Large intestine (tissue), 3 donors: Measurements from ENCODE around the gene G6PC2. TPM values are rescaled to one million over a fixed set of nuclear protein-coding genes. Genes with fewer than 3 reads are reported as not detected.

Source experiments
- DNase-seq, 2 donors: peaks; one replicate each; pipeline versions ENCODE4 v3.0.0 to v3.0.0-alpha.2; 2013
- H3K27ac ChIP-seq: one replicate; pipeline ENCODE4 v1.5.1; 2013; ENCODE audit warnings: low read length
- H3K27me3 ChIP-seq: 2 replicates; pipeline ENCODE4 v1.6.1; 2013; ENCODE audit warnings: low read length; ENCODE audit not compliant: control insufficient read depth, insufficient read depth
- H3K36me3 ChIP-seq: 2 replicates; pipeline ENCODE4 v1.6.1; 2013; ENCODE audit warnings: low read length; ENCODE audit not compliant: control insufficient read depth, insufficient read depth
- H3K4me1 ChIP-seq: one replicate; pipeline ENCODE4 v1.6.1; 2013; ENCODE audit warnings: low read length; ENCODE audit not compliant: control insufficient read depth, insufficient read depth
- H3K4me3 ChIP-seq: one replicate; pipeline ENCODE4 v1.5.1; 2013; ENCODE audit warnings: low read length
- H3K9me3 ChIP-seq: one replicate; pipeline ENCODE4 v1.6.1; 2013; ENCODE audit warnings: mild to moderate bottlenecking, low read depth, low read length, moderate library complexity; ENCODE audit not compliant: control insufficient read depth
- WGBS: methylation state at CpG from one replicate; pipeline ENCODE4 v1.1.5; 2013; ENCODE audit warnings: low lambda C conversion rate; ENCODE audit not compliant: insufficient coverage; 5-methylcytosine and 5-hydroxymethylcytosine counted together
- polyA plus RNA-seq: library from polyadenylated mRNA; unstranded; fragments of 120-200 nt; gene quantifications from one replicate; pipeline ENCODE4 v1.2.1, GENCODE V29; 2013

The G6PC2 gene
- polyA plus RNA-seq, 1 donor = 0.19 TPM

- Histone ChIP-seq H3K27me3 (no peaks in the 10 kb centered on the region), H3K4me3 (no peak overlapping the region), H3K27ac (no peak overlapping the region), H3K4me1 (no peaks in the 10 kb centered on the region), H3K9me3 (no peaks in the 10 kb centered on the region), H3K36me3 (no peaks in the 10 kb centered on the region)
- DNase-seq = no peak
- no CpG with 5 or more reads among the region's 2 CpGs for WGBS
Observed at GRCh38 chr2:168903888-168904287, 2.8 kb downstream of the G6PC2 start.

GRCh38 chr2:168904358-168904757, 3.3 kb downstream of the G6PC2 start:
- Histone ChIP-seq H3K9me3 (no peaks in the 10 kb centered on the region), H3K4me3 (no peak overlapping the region), H3K36me3 (no peaks in the 10 kb centered on the region), H3K27me3 (no peaks in the 10 kb centered on the region), H3K27ac (no peak overlapping the region), H3K4me1 (no peaks in the 10 kb centered on the region)
- no peak for DNase-seq
- 100% methylated on average over 1 of the region's 3 CpGs for WGBS

- no peaks in the 10 kb centered on the region for H3K4me1 ChIP-seq
- no peak overlapping the region for H3K27ac ChIP-seq
- H3K9me3 ChIP-seq = no peaks in the 10 kb centered on the region
- H3K36me3 ChIP-seq = no peaks in the 10 kb centered on the region
- no peak for DNase-seq
- H3K4me3 ChIP-seq = no peak overlapping the region
- peaks cover 12% of the 10 kb centered on the region for H3K27me3 ChIP-seq
- WGBS = 80% methylated on average over 1 of the region's 8 CpGs
Observed at GRCh38 chr2:168907940-168908662, 7.0 kb downstream of the G6PC2 start.

- H3K27me3 ChIP-seq = peaks cover 15% of the 10 kb centered on the region
- no peak overlapping the region for H3K4me3 ChIP-seq
- no CpG with 5 or more reads among the region's 5 CpGs for WGBS
- DNase-seq = no peak
- no peaks in the 10 kb centered on the region for H3K36me3 ChIP-seq
- no peaks in the 10 kb centered on the region for H3K9me3 ChIP-seq
- no peak overlapping the region for H3K27ac ChIP-seq
- no peaks in the 10 kb centered on the region for H3K4me1 ChIP-seq
Observed at GRCh38 chr2:168910330-168910729, 9.2 kb downstream of the G6PC2 start.

GRCh38 chr2:168912466-168912865, 11.4 kb downstream of the G6PC2 start:
- Histone ChIP-seq H3K36me3 (no peaks in the 10 kb centered on the region), H3K4me1 (no peaks in the 10 kb centered on the region), H3K4me3 (no peak overlapping the region), H3K27ac (no peak overlapping the region), H3K9me3 (peaks cover 2% of the 10 kb centered on the region), H3K27me3 (peaks cover 15% of the 10 kb centered on the region)
- no peak for DNase-seq
- 76% methylated on average over 3 of the region's 6 CpGs for WGBS

GRCh38 chr2:168912901-168913369, 11.8 kb downstream of the G6PC2 start:
- Histone ChIP-seq H3K4me1 (no peaks in the 10 kb centered on the region), H3K9me3 (peaks cover 2% of the 10 kb centered on the region), H3K27me3 (peaks cover 15% of the 10 kb centered on the region), H3K27ac (no peak overlapping the region), H3K36me3 (no peaks in the 10 kb centered on the region), H3K4me3 (peak overlapping the region; percentile 9)
- peak in 1 of 2 donors; percentile 20 for DNase-seq
- WGBS = no CpG with 5 or more reads among the region's 21 CpGs

GRCh38 chr2:168913495-168913894, 12.4 kb downstream of the G6PC2 start:
- peaks cover 2% of the 10 kb centered on the region for H3K9me3 ChIP-seq
- no peak overlapping the region for H3K27ac ChIP-seq
- no peak for DNase-seq
- peaks cover 15% of the 10 kb centered on the region for H3K27me3 ChIP-seq
- no peaks in the 10 kb centered on the region for H3K4me1 ChIP-seq
- H3K4me3 ChIP-seq = no peak overlapping the region
- WGBS = no CpG with 5 or more reads among the region's 4 CpGs
- H3K36me3 ChIP-seq = no peaks in the 10 kb centered on the region

GRCh38 chr2:168915441-168916330, 14.6 kb downstream of the G6PC2 start:
- peaks cover 15% of the 10 kb centered on the region for H3K27me3 ChIP-seq
- H3K9me3 ChIP-seq = peaks cover 2% of the 10 kb centered on the region
- H3K4me3 ChIP-seq = no peak overlapping the region
- no peaks in the 10 kb centered on the region for H3K36me3 ChIP-seq
- H3K4me1 ChIP-seq = no peaks in the 10 kb centered on the region
- no CpG with 5 or more reads among the region's 3 CpGs for WGBS
- H3K27ac ChIP-seq = no peak overlapping the region
- DNase-seq = no peak

GRCh38 chr2:168916331-168916675, 15.2 kb downstream of the G6PC2 start:
- Histone ChIP-seq H3K4me3 (no peak overlapping the region), H3K27ac (no peak overlapping the region), H3K27me3 (peaks cover 15% of the 10 kb centered on the region), H3K4me1 (no peaks in the 10 kb centered on the region), H3K9me3 (peaks cover 2% of the 10 kb centered on the region), H3K36me3 (no peaks in the 10 kb centered on the region)
- no peak for DNase-seq
- WGBS = 100% methylated on average over 2 of the region's 4 CpGs

GRCh38 chr2:168920504-168921157, 19.5 kb downstream of the G6PC2 start:
- H3K27me3 ChIP-seq = no peaks in the 10 kb centered on the region
- no peak overlapping the region for H3K4me3 ChIP-seq
- H3K4me1 ChIP-seq = no peaks in the 10 kb centered on the region
- H3K27ac ChIP-seq = no peak overlapping the region
- H3K9me3 ChIP-seq = no peaks in the 10 kb centered on the region
- WGBS = 29% methylated on average over 4 of the region's 4 CpGs
- H3K36me3 ChIP-seq = no peaks in the 10 kb centered on the region
- peak; percentile 11 to 14 for DNase-seq
